ENCODE results near the gene SSR1. TPM values are rescaled to one million over a fixed set of nuclear protein-coding genes. Genes with fewer than 3 reads are reported as not detected.
"Not testable (repeated sequence)": the region's sequence is repeated elsewhere in the genome, so short reads cannot be mapped to it uniquely, and the experiment has no call there.

Gene SSR1
- total RNA-seq, 6 experiments from 2014 or later = 60.8 to 110 (median 90.5) TPM

DNA sequence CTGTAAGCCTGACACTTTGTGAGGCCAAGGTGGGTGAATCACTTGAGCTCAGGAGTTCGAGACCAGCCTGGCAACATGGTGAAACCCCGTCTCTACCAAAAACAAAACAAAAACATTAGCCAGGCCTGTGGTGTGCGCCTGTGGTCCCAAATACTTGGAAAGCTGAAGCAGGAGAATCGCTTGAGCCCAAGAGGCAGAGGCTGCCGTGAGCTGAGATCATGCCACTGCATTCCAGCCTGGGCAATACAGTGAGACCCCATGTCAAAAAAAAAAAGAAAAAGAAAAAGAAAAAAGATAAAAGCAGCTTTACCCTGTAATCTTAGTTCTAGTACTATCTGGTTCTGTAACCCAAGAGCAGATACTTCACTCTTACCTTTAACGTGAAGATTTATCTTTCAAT lies 27.6 kb downstream of the SSR1 start:
- no peak for ATAC-seq
- Histone ChIP-seq H3K4me1 (no peaks in the 10 kb centered on the region), H3K9me3 (no peaks in the 10 kb centered on the region), H3K27me3 (no peaks in the 10 kb centered on the region), H3K27ac (no peak overlapping the region), H3K36me3 (peaks cover 0 to 36% (median 14%) of the 10 kb centered on the region in 4 donors), H3K4me3 (no peak overlapping the region)
- intact Hi-C loops (cut with DNase I) = no loop called here
- no peak for DNase-seq
- TF ChIP-seq, protein P1, sequence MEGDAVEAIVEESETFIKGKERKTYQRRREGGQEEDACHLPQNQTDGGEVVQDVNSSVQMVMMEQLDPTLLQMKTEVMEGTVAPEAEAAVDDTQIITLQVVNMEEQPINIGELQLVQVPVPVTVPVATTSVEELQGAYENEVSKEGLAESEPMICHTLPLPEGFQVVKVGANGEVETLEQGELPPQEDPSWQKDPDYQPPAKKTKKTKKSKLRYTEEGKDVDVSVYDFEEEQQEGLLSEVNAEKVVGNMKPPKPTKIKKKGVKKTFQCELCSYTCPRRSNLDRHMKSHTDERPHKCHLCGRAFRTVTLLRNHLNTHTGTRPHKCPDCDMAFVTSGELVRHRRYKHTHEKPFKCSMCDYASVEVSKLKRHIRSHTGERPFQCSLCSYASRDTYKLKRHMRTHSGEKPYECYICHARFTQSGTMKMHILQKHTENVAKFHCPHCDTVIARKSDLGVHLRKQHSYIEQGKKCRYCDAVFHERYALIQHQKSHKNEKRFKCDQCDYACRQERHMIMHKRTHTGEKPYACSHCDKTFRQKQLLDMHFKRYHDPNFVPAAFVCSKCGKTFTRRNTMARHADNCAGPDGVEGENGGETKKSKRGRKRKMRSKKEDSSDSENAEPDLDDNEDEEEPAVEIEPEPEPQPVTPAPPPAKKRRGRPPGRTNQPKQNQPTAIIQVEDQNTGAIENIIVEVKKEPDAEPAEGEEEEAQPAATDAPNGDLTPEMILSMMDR (IDR thresholded peaks at IDR 0.05) = no peak
- TF ChIP-seq POLR2A (IDR thresholded peaks at IDR 0.05) = no peak
- WGBS (ENCODE audit: insufficient coverage, low coverage, low lambda C conversion rate, missing lambda C conversion rate) = 100% methylated on average over 5 of the region's 6 CpGs

- H3K36me3 ChIP-seq = peaks cover 0 to 18% (median 6%) of the 10 kb centered on the region in 4 donors
- H3K4me3 ChIP-seq = no peak overlapping the region
- 80% methylated on average over 1 of the region's 2 CpGs for WGBS (ENCODE audit: insufficient coverage, low coverage, low lambda C conversion rate, missing lambda C conversion rate)
- TF ChIP-seq, protein P1 (IDR thresholded peaks at IDR 0.05) = no peak
- no peak for TF ChIP-seq POLR2A (IDR thresholded peaks at IDR 0.05)
- H3K27ac ChIP-seq = no peak overlapping the region
- ATAC-seq (no peak), DNase-seq (no peak)
- intact Hi-C loops (cut with DNase I) = no loop called here
- no peaks in the 10 kb centered on the region for H3K4me1 ChIP-seq
- H3K27me3 ChIP-seq = no peaks in the 10 kb centered on the region
- no peaks in the 10 kb centered on the region for H3K9me3 ChIP-seq
Observed at GRCh38 chr6:7283676-7284075, 29.3 kb downstream of the SSR1 start.

DNA sequence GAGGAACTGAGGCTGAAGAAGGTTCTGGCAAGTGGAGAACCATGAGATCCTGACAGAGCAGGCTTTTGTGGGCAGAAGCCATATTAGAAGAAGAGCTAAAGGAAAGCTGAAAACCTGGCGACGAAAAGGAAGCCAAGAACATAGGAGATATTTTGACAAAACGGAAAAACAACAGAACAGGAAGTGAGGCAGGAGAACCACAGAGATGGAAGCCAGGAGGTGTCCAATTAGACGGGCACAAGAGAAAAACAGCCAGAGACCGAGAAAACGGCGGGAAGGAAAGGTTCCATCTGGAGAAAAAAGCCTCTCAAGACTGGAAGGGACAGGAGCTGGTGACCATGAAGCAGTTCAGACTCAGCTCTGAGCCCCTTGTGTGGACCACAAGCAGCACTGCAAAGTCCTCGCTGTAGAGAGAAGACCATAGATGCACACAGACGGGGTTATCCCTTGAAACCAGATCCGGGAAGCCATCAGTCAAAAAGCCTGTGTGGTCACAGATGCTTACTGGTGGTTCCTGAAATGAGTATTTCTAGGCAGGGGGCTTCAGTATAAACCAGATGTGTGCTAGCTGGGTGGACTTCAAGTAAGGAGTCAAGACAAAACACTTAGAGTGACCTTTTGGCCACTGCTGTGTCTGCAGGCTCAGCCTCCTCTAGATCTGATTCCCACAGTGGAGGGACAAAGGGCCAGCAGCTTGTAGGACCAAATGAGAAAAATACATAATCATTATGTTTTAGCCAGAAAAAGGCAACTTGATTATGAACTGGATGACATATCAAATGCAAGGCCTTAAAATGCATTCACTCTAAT lies 30.7 kb downstream of the SSR1 start:
- H3K4me3 ChIP-seq = no peak overlapping the region
- H3K9me3 ChIP-seq = no peaks in the 10 kb centered on the region
- 47% methylated on average over 10 of the region's 10 CpGs for WGBS (ENCODE audit: insufficient coverage, low coverage, low lambda C conversion rate, missing lambda C conversion rate)
- ATAC-seq = no peak
- peaks cover 0 to 4% (median 0%) of the 10 kb centered on the region in 4 donors for H3K36me3 ChIP-seq
- no peaks in the 10 kb centered on the region for H3K27me3 ChIP-seq
- H3K27ac ChIP-seq = no peak overlapping the region
- no peak for DNase-seq
- H3K4me1 ChIP-seq = no peaks in the 10 kb centered on the region
- intact Hi-C loops (cut with DNase I) = no loop called here
- TF ChIP-seq, protein P1 (IDR thresholded peaks at IDR 0.05) = no peak
- no peak for TF ChIP-seq POLR2A (IDR thresholded peaks at IDR 0.05)

GRCh38 chr6:7276199-7276524 lies 36.8 kb downstream of the SSR1 start:
- H3K36me3 ChIP-seq = no peaks in the 10 kb centered on the region
- ATAC-seq (no peak), DNase-seq (no peak)
- 67% methylated on average over 3 of the region's 7 CpGs for WGBS (ENCODE audit: insufficient coverage, low coverage, low lambda C conversion rate, missing lambda C conversion rate)
- peaks cover 0 to 4% (median 0%) of the 10 kb centered on the region in 4 donors for H3K4me1 ChIP-seq
- no peak overlapping the region for H3K27ac ChIP-seq
- no peaks in the 10 kb centered on the region for H3K27me3 ChIP-seq
- no peaks in the 10 kb centered on the region for H3K9me3 ChIP-seq
- intact Hi-C loops (cut with DNase I) = no loop called here
- no peak overlapping the region for H3K4me3 ChIP-seq
- no peak for TF ChIP-seq POLR2A (IDR thresholded peaks at IDR 0.05)
- TF ChIP-seq, protein P1 (IDR thresholded peaks at IDR 0.05) = no peak

GRCh38 chr6:7274525-7274924 lies 38.5 kb downstream of the SSR1 start:
- H3K27me3 ChIP-seq; intact Hi-C loops (cut with DNase I); DNase-seq; ATAC-seq; H3K9me3 ChIP-seq; H3K27ac ChIP-seq; H3K36me3 ChIP-seq; H3K4me3 ChIP-seq: not testable (repeated sequence)
- WGBS (ENCODE audit: insufficient coverage, low coverage, low lambda C conversion rate, missing lambda C conversion rate) = 77% methylated on average over 8 of the region's 8 CpGs
- H3K4me1 ChIP-seq = peaks cover 0 to 14% (median 5%) of the 10 kb centered on the region in 4 donors

Measured in right lobe of liver (tissue), 6 donors.